Measurements from ENCODE around the gene HAGH.

Gene HAGH

DNA sequence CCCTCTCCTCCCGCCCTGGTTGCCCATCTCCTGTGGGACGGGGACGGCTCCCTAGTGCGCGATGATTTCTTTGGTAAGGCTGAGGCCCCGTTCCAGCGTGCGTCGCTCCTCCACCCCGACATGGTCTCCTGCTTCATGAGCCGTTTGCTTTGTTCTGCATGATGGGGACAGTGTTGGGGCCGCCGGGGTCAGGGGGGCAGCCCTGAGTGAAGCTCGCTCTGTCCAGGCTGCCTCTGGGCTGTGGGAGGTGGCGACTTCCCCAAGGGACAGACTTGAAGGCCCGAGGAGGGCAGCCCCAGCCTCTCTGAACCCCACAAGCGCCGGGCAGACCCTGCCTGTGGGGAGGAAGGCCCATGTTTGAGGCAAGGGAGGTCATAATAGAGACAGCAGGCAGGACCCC, 67.7 kb downstream of the HAGH start:
- no peak for DNase-seq

DNA sequence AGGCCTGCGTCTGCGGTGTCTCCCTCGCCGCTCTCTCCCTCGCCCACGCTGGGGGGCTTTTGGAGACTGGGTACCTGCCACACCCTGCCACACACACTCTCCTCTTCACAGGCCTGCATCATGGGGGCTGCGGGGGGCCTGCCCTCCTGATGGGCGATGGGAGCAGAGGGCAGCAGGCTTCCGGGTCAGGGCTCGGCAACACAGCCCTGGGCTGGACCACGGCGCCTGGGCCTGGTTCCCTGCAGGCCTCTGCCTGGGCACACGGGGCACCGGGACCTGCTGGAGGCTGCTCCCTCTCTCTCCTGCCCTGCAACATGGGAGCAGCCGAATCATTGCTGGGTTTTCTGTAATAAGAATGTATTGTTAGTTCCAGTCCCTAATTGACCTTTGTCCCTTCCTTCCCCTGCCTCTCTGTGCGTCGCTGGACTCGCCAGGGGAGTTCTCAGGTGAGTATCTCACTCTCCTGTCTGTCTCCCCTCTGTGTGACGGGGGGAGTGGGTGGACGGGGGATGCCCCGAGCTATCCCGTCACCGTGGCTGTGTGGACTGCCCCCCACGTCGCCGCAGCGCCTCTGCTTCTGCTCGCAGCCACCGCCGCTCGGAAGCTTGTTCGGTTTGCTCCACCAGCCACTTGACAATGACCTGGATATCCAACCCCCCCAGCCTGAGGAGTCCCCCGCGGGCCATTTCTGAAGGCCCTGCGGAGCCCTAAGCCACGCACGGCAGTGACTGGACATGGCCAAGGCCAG, 68.7 kb downstream of the HAGH start:
- DNase-seq: no peak

Measured in stimulated activated CD4-positive, alpha-beta T cell treated with anti-CD3 and anti-CD28 coated beads, Interleukin-12 subunit alpha, Interleukin-12 subunit beta, amount 100 ng/mL, for 4 hours (primary cell).